ENCODE measurements around the gene PRKG2.

DNA sequence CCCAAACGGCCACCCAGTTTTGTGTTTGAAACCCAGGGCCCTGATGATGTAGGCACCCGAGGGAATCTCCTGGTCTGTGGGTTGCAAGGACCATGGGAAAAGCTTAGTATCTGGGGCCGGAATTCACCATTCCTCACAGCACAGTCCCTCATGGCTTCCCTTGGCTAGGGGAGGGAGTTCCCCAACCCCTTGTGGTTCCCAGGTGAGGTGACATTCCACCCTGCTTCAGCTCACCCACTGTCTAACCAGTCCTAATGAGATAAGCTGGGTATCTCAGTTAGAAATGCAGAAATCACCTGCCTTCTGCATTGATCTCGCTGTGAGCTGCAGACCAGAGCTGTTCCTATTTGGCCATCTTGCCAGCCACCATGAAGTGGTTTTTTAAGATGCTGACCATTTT, 84.0 kb downstream of the PRKG2 start:
- TF ChIP-seq, protein P1, sequence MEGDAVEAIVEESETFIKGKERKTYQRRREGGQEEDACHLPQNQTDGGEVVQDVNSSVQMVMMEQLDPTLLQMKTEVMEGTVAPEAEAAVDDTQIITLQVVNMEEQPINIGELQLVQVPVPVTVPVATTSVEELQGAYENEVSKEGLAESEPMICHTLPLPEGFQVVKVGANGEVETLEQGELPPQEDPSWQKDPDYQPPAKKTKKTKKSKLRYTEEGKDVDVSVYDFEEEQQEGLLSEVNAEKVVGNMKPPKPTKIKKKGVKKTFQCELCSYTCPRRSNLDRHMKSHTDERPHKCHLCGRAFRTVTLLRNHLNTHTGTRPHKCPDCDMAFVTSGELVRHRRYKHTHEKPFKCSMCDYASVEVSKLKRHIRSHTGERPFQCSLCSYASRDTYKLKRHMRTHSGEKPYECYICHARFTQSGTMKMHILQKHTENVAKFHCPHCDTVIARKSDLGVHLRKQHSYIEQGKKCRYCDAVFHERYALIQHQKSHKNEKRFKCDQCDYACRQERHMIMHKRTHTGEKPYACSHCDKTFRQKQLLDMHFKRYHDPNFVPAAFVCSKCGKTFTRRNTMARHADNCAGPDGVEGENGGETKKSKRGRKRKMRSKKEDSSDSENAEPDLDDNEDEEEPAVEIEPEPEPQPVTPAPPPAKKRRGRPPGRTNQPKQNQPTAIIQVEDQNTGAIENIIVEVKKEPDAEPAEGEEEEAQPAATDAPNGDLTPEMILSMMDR (conservative IDR thresholded peaks at IDR 0.05; ENCODE audit: low read length): no peak
- TF ChIP-seq EZH2phosphoT487 (IDR thresholded peaks at IDR 0.05; ENCODE audit: borderline replicate concordance): no peak

All from Loucy (cell line).